Tibial nerve (tissue), 3 donors: Measurements from ENCODE around the gene CALB2.

ENCODE experiments used
- CTCF ChIP-seq, 5 experiments: fragments of 200-600 bp in 3 of 5; fragments of 450-650 bp in 2 of 5; sonication (generic) in 3 of 5; IDR thresholded peaks; one replicate each; pipeline ENCODE4 v1.5.1; 2016 to 2019; ENCODE audit warnings: antibody characterized with exemption in 5 of 5, mild to moderate bottlenecking in 3 of 5, moderate library complexity in 2 of 5
- POLR2A ChIP-seq, 2 donors: fragments of 450-650 bp; IDR thresholded peaks; one replicate each; pipeline ENCODE4 v1.6.1; 2017; ENCODE audit warnings: antibody characterized with exemption in 2 of 2, mild to moderate bottlenecking in 2 of 2, moderate library complexity in 2 of 2

- no peak for TF ChIP-seq POLR2A (IDR thresholded peaks at IDR 0.05)
- TF ChIP-seq CTCF (IDR thresholded peaks at IDR 0.05): no peak
These were observed 72.2 kb downstream of the CALB2 start for GRCh38 chr16:71430744-71431143.
